ENCODE results near the gene TCF25.
"Not testable (repeated sequence)": the region's sequence is repeated elsewhere in the genome, so short reads cannot be mapped to it uniquely, and the experiment has no call there.

The TCF25 gene

GRCh38 chr16:89906140-89907025 lies 33.0 kb downstream of the TCF25 start:
- DNase-seq = no peak

DNA sequence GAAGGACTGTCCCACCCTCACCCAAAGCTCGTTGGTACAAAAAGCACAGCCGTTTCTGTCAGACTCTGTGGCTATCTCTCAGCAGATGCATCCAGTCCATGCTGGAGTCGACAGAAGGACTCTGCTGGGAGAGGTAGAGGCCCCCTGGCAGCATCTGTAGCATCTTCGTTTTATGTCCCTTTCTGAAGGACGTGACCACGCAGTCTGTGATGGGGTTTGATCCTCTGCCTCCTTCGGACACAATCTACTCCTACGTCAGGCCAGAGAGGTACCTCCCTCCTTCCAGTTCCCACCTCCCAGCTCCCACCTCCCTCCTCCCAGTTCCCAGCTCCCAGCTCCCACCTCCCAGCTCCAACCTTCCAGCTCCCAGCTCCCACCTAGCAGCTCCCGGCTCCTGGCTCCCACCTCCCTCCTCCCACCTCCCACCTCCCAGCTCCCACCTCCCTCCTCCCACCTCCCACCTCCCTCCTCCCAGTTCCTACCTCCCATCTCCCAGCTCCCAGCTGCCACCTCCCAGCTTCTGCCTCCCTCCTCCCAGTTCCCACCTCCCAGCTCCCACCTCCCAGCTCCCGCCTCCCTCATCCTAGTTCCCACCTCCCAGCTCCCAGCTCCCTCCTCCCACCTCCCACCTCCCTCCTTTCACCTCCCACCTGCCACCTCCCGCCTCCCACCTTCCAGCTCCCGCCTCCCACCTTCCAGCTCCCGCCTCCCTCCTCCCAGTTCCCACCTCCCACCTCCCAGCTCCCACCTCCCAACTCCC lies 33.8 kb downstream of the TCF25 start:
- no peak for DNase-seq

- no peak for DNase-seq
These were observed 34.8 kb downstream of the TCF25 start for GRCh38 chr16:89908236-89908635.

DNA sequence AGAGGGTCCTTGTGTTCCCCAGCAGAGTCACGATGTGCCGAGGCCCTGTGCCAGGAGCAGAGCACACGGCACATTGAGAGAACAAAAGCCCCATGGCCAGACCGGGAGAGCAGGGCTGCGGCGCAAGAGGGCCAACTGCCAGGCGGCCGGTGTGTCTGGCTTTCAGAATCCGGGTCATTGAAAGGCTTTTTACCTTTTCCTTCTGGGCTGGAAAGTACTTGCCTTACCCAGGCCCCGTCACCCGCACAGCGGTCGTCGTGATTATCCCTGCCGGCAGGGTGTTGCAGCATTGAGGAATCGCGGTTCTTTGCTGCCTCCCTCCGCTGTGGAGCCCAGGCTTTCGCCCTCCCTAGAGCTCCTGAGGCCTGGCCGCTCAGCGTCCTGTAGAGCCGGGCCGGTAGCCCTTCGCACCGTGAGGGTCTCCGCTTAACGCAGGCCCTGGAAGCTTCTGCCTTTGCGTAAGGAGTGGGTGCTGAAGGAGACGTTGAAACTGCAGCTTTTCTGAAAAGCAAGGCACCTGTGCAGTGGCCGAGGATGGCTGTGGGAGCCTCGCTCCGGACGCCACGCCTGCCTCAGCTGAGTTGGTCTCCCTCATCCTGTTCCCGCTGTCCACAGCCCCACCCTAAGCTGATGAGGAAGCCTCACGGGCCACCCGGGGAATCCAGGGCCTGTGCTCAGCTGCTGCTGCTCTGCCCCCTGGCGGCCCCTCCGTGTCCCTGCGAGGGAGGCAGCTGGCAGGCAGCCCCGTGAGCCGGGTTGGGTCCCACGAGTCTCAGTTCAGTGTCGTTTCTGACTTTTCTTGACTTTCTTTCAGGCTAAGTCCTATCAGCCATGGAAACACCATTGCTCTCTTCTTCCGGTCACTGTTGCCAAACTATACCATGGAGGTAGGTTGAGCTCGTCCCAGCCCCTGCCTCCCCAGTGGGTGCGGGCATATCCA lies 36.7 kb downstream of the TCF25 start:
- peak; percentile 70 for DNase-seq

GRCh38 chr16:89910717-89911354 lies 37.4 kb downstream of the TCF25 start:
- no peak for DNase-seq

- no peak for DNase-seq
These were observed 38.0 kb downstream of the TCF25 start for GRCh38 chr16:89911375-89911774.

- no peak for DNase-seq
These were observed 38.8 kb downstream of the TCF25 start for GRCh38 chr16:89912143-89912542.

GRCh38 chr16:89912627-89913026 lies 39.2 kb downstream of the TCF25 start:
- no peak for DNase-seq

DNA sequence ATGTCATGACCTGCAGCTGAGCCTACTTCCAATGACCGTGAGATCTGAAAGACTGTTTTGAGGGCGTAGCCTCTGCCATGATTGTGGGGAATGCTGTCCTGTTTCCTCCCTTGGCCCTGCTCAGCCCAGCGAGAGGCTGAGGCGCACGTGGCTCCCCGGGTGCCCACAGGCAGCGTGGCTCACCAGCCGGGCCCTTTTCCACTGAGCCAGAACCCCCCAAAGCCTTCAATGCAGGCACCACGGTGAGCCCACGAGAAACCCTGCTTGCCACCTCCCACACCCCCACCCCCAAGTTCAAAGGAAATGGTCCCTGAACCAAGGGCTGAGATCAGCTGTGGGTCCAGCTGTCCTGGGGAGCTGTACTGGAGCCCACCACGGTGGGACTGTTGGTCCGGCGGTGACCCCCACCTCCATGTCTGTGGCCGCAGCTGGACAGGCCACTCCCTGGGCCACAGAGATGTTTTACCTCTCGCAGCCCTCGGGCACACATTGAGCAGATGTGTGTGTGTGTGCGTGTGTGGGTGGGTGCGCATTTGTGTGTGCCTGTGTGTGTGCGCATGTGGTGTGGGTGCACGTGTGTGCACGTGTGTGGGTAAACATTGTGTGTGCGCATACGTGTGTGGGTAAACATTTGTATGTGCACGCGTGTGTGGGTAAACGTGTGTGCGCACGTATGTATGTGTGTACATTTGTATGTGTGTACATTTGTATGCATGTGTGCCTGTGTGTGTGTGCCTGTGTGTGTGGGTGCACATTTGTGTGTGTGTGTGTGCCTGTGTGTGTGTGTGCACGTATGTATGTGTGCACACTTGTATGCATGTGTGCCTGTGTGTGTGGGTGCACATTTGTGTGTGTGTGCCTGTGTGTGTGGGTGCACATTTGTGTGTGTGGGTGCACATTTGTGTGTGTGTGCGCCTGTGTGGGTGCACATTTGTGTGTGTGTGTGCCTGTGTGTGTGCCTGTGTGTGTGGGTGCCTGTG lies 40.3 kb downstream of the TCF25 start:
- DNase-seq = no peak

- DNase-seq = not testable (repeated sequence)
These were observed 41.4 kb downstream of the TCF25 start for GRCh38 chr16:89914642-89915285.

DNA sequence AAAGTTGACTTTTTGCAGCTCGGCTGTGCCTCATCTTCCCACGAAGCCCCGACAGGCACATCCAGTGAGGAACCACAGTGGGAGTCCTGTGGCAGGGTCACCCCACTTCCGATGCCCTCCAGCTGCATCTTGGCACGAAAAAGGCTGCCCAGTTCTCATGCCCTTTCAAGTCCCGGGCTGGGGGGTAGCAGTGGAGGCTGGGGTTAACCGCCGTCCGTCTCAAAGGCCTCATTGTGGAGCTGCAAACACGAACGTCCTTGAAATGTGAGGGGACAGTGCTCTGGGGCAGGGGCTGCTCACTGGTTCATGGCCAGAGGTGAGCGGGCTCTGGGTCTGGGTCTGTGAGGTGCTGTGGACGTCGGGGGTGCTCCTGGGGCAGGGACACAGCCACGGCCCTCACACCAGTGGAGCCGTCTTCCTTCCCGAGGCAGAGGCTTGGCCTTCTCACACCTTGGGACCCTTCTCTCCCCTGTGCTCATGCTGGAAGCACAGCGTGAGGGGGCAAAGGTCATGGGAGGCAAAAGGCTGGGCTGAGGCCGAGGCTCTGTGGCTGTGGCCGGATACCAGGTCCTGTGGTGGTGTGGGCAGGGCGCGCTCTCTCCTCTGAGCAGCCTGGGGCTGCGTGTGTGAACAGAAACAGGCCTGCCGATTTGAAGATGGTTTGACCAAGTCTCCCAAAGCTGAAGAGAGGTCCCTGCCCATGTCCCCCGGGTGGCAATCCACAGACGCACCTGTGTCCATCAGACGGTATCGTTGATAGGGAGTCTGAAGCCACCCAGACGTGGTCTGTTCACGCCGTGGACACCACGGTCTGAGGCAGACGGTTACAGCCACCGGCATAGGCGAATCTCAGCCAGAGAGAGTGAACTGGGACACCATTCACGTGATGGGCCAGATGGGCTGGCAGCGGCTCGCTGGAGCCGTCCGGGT lies 42.2 kb downstream of the TCF25 start:
- DNase-seq = no peak

GRCh38 chr16:89917773-89918452 lies 44.5 kb downstream of the TCF25 start:
- DNase-seq = peak; percentile 77

DNA sequence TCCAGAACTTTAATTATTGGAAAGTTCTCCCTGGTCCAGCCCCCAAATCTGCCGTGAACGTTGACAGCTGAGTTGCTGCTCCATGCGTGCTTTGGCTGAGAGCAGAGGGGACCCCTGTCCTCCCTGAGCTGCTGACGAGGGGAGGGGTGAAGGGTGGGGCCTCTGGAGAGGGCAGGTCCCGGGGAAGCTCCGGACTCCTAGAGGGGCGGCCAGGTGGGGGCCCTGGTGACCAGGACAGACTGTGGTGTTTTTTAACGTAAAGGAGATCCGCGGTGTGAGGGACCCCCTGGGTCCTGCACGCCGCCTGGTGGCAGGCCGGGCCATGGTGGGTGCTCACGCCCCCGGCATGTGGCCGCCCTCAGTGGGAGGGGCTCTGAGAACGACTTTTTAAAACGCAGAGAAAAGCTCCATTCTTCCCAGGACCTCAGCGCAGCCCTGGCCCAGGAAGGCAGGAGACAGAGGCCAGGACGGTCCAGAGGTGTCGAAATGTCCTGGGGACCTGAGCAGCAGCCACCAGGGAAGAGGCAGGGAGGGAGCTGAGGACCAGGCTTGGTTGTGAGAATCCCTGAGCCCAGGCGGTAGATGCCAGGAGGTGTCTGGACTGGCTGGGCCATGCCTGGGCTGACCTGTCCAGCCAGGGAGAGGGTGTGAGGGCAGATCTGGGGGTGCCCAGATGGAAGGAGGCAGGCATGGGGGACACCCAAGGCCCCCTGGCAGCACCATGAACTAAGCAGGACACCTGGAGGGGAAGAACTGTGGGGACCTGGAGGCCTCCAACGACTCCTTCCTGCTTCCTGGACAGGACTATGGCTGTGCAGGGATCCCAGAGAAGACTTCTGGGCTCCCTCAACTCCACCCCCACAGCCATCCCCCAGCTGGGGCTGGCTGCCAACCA lies 45.3 kb downstream of the TCF25 start, which contains the start of gene MC1R:
Gene MC1R, plus strand, starts transcription at position 410 of the 895 bp plus-strand sequence. Its CDS starts 397 bp downstream, at position 807.
- no peak for DNase-seq

GRCh38 chr16:89919535-89920406 lies 46.4 kb downstream of the TCF25 start:
- DNase-seq = no peak

DNA sequence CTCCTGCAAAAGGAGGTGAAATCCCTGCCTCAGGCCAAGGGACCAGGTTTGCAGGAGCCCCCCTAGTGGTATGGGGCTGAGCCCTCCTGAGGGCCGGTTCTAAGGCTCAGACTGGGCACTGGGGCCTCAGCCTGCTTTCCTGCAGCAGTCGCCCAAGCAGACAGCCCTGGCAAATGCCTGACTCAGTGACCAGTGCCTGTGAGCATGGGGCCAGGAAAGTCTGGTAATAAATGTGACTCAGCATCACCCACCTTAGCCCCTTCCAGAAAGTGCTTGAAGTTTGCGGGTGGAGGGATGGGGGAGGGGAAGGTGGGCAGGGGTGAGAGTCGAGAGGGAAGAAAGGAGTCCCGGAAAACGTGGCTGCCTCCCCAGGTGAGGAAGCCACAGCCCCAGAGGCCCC lies 47.3 kb downstream of the TCF25 start:
- DNase-seq = no peak

GRCh38 chr16:89921131-89921701 lies 47.8 kb downstream of the TCF25 start:
- DNase-seq = no peak

Measured in stimulated activated CD4-positive, alpha-beta T cell treated with anti-CD3 and anti-CD28 coated beads, Interleukin-4, amount 100 ng/mL, for 24 hours (primary cell).